Peyer's patch (tissue), 4 donors: Measurements from ENCODE around the gene DMC1. TPM values are rescaled to one million over a fixed set of nuclear protein-coding genes. Genes with fewer than 3 reads are reported as not detected.
"Not testable (repeated sequence)": the region's sequence is repeated elsewhere in the genome, so short reads cannot be mapped to it uniquely, and the experiment has no call there.

Experiments used
- DNase-seq, 3 donors: peaks; one replicate each; pipeline ENCODE4 v3.0.0-alpha.2; 2017 to 2019
- H3K27ac ChIP-seq, 4 donors: fragments of 200-600 bp; sonication (generic); one replicate each; pipeline ENCODE4 v1.5.1; 2016 to 2019
- H3K27me3 ChIP-seq, 2 donors: fragments of 200-600 bp; sonication (generic); one replicate each; pipeline ENCODE4 v1.5.1; 2019
- H3K36me3 ChIP-seq, 3 donors: fragments of 200-600 bp; sonication (generic); one replicate each; pipeline ENCODE4 v1.5.1; 2016 to 2019
- H3K4me1 ChIP-seq, 4 donors: fragments of 200-600 bp; sonication (generic); one replicate each; pipeline ENCODE4 v1.5.1; 2016 to 2019
- H3K4me3 ChIP-seq, 4 donors: fragments of 200-600 bp; sonication (generic); 1 replicate in 3 of 4; 2 replicates in 1 of 4; pipeline ENCODE4 v1.5.1; 2016 to 2019; ENCODE audit warnings: mild to moderate bottlenecking in 1 of 4
- H3K9me3 ChIP-seq, 4 donors: fragments of 200-600 bp; sonication (generic); one replicate each; pipeline ENCODE4 v1.5.1; 2016 to 2019; ENCODE audit warnings: mild to moderate bottlenecking in 1 of 4
- POLR2A ChIP-seq, 2 donors: fragments of 450-650 bp; IDR thresholded peaks; one replicate each; pipeline ENCODE4 v1.5.1; 2017; ENCODE audit warnings: antibody characterized with exemption in 2 of 2, mild to moderate bottlenecking in 2 of 2, moderate library complexity in 2 of 2
- total RNA-seq, 4 donors: library from RNA; depleted of rRNA; stranded (reverse); fragments of >200 nt; gene quantifications; one replicate each; pipeline ENCODE4 v1.1.0, GENCODE V29; 2016
- TF ChIP-seq, protein P1 (sequence below), 6 experiments: fragments of 450-650 bp in 4 of 6; fragments of 200-600 bp in 2 of 6; sonication (generic) in 1 of 6; IDR thresholded peaks; one replicate each; pipeline ENCODE4 v1.5.1; 2017 to 2019; ENCODE audit warnings: antibody characterized with exemption in 6 of 6, mild to moderate bottlenecking in 3 of 6, moderate library complexity in 1 of 6

DMC1 gene
- total RNA-seq, 4 donors from 2014 or later = 4.2 TPM; not detected in 3

DNA sequence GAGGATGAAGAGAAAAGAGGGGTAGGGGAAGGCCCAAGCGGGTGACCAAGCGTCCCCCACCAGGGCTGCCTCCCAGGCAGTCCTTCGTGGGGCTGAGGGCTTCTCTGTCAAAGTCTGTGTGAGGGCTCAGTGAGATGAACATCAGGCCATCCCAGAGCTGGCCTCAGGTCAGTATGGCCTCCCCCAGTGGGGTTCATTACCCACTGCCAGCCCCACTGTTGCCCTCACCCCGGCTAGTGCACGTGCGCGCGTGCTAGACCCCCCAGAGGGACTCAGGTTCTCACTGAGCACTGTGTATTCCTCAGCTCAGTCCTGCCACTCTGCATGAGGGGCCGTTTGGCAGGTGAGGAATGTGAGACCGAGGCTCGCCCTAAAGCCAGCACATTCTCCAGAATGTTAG lies 98.7 kb downstream of the DMC1 start:
- Histone ChIP-seq H3K9me3 (no peaks in the 10 kb centered on the region), H3K27ac (no peak overlapping the region), H3K36me3 (no peaks in the 10 kb centered on the region), H3K4me3 (no peak overlapping the region), H3K4me1 (peaks cover 0 to 22% (median 3%) of the 10 kb centered on the region in 4 donors), H3K27me3 (no peaks in the 10 kb centered on the region)
- no peak for TF ChIP-seq POLR2A (IDR thresholded peaks at IDR 0.05)
- TF ChIP-seq, protein P1, sequence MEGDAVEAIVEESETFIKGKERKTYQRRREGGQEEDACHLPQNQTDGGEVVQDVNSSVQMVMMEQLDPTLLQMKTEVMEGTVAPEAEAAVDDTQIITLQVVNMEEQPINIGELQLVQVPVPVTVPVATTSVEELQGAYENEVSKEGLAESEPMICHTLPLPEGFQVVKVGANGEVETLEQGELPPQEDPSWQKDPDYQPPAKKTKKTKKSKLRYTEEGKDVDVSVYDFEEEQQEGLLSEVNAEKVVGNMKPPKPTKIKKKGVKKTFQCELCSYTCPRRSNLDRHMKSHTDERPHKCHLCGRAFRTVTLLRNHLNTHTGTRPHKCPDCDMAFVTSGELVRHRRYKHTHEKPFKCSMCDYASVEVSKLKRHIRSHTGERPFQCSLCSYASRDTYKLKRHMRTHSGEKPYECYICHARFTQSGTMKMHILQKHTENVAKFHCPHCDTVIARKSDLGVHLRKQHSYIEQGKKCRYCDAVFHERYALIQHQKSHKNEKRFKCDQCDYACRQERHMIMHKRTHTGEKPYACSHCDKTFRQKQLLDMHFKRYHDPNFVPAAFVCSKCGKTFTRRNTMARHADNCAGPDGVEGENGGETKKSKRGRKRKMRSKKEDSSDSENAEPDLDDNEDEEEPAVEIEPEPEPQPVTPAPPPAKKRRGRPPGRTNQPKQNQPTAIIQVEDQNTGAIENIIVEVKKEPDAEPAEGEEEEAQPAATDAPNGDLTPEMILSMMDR (IDR thresholded peaks at IDR 0.05) = no peak
- DNase-seq = peak in 1 of 3 donors; percentile 31

- H3K9me3 ChIP-seq, H3K27ac ChIP-seq, H3K4me3 ChIP-seq, H3K36me3 ChIP-seq, H3K27me3 ChIP-seq: not testable (repeated sequence)
- peak in 1 of 3 donors; percentile 22 for DNase-seq
- peaks cover 0 to 22% (median 3%) of the 10 kb centered on the region in 4 donors for H3K4me1 ChIP-seq
These were observed 99.8 kb downstream of the DMC1 start for GRCh38 chr22:38470179-38470578.

DNA sequence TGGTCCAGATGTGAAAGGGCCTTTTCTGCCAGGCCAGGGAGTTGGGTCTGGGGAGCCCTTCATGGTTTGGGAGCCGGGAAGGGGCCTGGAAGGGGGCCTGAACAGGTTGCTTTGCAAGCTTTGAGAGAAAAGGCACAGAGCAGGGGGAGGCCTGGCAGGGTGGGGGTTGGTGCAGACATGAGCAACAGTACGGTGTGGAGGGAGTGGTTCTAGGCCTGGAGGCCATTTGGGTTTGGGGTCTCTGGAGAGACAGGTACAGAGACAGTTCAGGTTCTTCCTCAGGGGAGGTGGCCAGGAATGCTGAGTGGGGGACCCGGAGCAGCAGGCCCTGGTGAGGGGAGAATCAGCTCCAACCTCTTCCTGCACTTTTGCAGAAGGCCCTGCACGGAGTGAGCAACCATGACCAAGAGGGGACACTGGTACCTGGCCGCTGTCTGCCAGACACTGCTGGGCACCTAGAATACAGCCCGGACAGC lies 100.6 kb downstream of the DMC1 start:
- Histone ChIP-seq H3K9me3 (no peaks in the 10 kb centered on the region), H3K4me3 (no peak overlapping the region), H3K4me1 (peaks cover 0 to 22% (median 3%) of the 10 kb centered on the region in 4 donors), H3K27ac (no peak overlapping the region), H3K36me3 (no peaks in the 10 kb centered on the region), H3K27me3 (no peaks in the 10 kb centered on the region)
- peak in 1 of 3 donors; percentile 39 for DNase-seq
- TF ChIP-seq, protein P1 (IDR thresholded peaks at IDR 0.05) = no peak
- TF ChIP-seq POLR2A (IDR thresholded peaks at IDR 0.05) = no peak

Other genes with a start within 250 kb of the DMC1 start
- not detected for gene KCNJ4, start 115.0 kb downstream of the DMC1 start, total RNA-seq
- gene KDELR3, start 102.1 kb downstream of the DMC1 start, total RNA-seq = 10 to 100 TPM in 3 of 4 donors, 1 to 10 TPM in 1; 2.5 to 20.0 (median 16.6) TPM
- gene DDX17, start 63.9 kb downstream of the DMC1 start, total RNA-seq = 100 to 1,000 TPM; 583 to 733 (median 616) TPM
- 10 to 100 TPM in 1 of 4 donors, 1 to 10 TPM in 1, not detected in 2; 2.6 to 18.2 TPM for gene FAM227A, start 86.2 kb upstream of the DMC1 start, total RNA-seq
- gene CBY1, start 86.5 kb upstream of the DMC1 start, total RNA-seq = 10 to 100 TPM in 2 of 4 donors, 1 to 10 TPM in 2; 6.6 to 19.5 (median 12.3) TPM
- gene TOMM22, start 111.8 kb upstream of the DMC1 start, total RNA-seq = 10 to 100 TPM; 19.6 to 35.5 (median 28.9) TPM
- 100 to 1,000 TPM in 3 of 4 donors, 10 to 100 TPM in 1; 77.6 to 156 (median 121) TPM for gene JOSD1, start 130.8 kb upstream of the DMC1 start, total RNA-seq
- 100 to 1,000 TPM in 3 of 4 donors, 10 to 100 TPM in 1; 72.5 to 182 (median 131) TPM for gene GTPBP1, start 135.8 kb upstream of the DMC1 start, total RNA-seq
- 100 to 1,000 TPM; 171 to 291 (median 248) TPM for gene SUN2, start 185.8 kb upstream of the DMC1 start, total RNA-seq
- gene DNAL4, start 224.0 kb upstream of the DMC1 start, total RNA-seq = 10 to 100 TPM in 3 of 4 donors, not detected in 1; 15.2 to 21.6 (median 16.2) TPM